Tibial nerve (tissue), 4 donors: Measurements from ENCODE around the gene TP63.

ENCODE experiments used
- CTCF ChIP-seq, 5 experiments: fragments of 200-600 bp in 3 of 5; fragments of 450-650 bp in 2 of 5; sonication (generic) in 3 of 5; IDR thresholded peaks; one replicate each; pipeline ENCODE4 v1.5.1; 2016 to 2019; ENCODE audit warnings: antibody characterized with exemption in 5 of 5, mild to moderate bottlenecking in 3 of 5, moderate library complexity in 2 of 5
- EP300 ChIP-seq, 2 donors: sonication (generic); formaldehyde crosslinking; IDR thresholded peaks; one replicate each; pipeline ENCODE4 v1.6.1; 2017; ENCODE audit warnings: antibody characterized with exemption in 2 of 2, mild to moderate bottlenecking in 1 of 2
- POLR2A ChIP-seq, 2 donors: fragments of 450-650 bp; IDR thresholded peaks; one replicate each; pipeline ENCODE4 v1.6.1; 2017; ENCODE audit warnings: antibody characterized with exemption in 2 of 2, mild to moderate bottlenecking in 2 of 2, moderate library complexity in 2 of 2

GRCh38 chr3:189638276-189639031, 7.3 kb downstream of the TP63 start:
- TF ChIP-seq EP300 (IDR thresholded peaks at IDR 0.05) (no peak), CTCF (IDR thresholded peaks at IDR 0.05) (no peak), POLR2A (IDR thresholded peaks at IDR 0.05) (no peak)
